Nephron progenitor cell (in vitro differentiated cells): Measurements from ENCODE around the gene CARMIL1.

ENCODE experiments used
- DNase-seq: peaks from one replicate; pipeline ENCODE4 v3.0.0; 2021
- H3K27ac Mint-ChIP-seq: 2 replicates; pipeline ENCODE4 v1.8.0; 2021; ENCODE audit warnings: mild to moderate bottlenecking, moderate library complexity, mixed read lengths
- H3K27me3 Mint-ChIP-seq: 2 replicates; pipeline ENCODE4 v1.8.0; 2021; ENCODE audit warnings: mild to moderate bottlenecking, low read depth, mixed read lengths; ENCODE audit not compliant: poor library complexity
- H3K36me3 Mint-ChIP-seq: 2 replicates; pipeline ENCODE4 v1.8.0; 2021; ENCODE audit warnings: low read depth, mixed read lengths
- H3K4me1 Mint-ChIP-seq: 2 replicates; pipeline ENCODE4 v1.8.0; 2021; ENCODE audit warnings: mixed read lengths
- H3K4me3 Mint-ChIP-seq: 2 replicates; pipeline ENCODE4 v1.8.0; 2021; ENCODE audit warnings: mild to moderate bottlenecking, moderate library complexity, mixed read lengths
- H3K9me3 Mint-ChIP-seq: 2 replicates; pipeline ENCODE4 v1.8.0; 2021; ENCODE audit warnings: mild to moderate bottlenecking, moderate library complexity, mixed read lengths
- TF ChIP-seq, protein P1 (sequence below): fragments of 200-600 bp; sonication (generic); IDR thresholded peaks from 2 replicates; pipeline ENCODE4 v1.5.0; 2021; ENCODE audit warnings: antibody characterized with exemption

Gene CARMIL1

DNA sequence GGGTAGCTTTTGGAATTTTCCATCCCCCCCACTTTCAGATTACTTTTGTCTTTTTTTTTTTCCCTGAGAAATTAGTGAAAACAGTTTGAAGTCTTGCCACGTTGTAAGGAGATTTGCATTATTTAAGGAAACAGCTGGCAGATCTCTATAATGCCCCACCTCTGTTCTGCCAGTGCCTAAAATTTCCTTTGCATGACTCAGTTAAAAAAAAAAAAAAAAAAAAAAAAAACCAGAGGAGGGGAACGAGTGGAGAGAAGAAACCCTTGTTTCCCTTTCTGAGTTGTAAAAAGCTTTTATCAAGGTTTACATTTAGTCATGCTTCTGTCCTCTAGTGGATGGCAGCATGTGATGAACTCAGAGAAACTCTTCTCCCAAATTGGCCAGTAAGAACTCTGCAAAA lies 33.5 kb downstream of the CARMIL1 start:
- peaks cover 33% of the 10 kb centered on the region for H3K4me1 Mint-ChIP-seq
- DNase-seq, result no peak
- no peaks in the 10 kb centered on the region for H3K9me3 Mint-ChIP-seq
- no peaks in the 10 kb centered on the region for H3K36me3 Mint-ChIP-seq
- TF ChIP-seq, protein P1, sequence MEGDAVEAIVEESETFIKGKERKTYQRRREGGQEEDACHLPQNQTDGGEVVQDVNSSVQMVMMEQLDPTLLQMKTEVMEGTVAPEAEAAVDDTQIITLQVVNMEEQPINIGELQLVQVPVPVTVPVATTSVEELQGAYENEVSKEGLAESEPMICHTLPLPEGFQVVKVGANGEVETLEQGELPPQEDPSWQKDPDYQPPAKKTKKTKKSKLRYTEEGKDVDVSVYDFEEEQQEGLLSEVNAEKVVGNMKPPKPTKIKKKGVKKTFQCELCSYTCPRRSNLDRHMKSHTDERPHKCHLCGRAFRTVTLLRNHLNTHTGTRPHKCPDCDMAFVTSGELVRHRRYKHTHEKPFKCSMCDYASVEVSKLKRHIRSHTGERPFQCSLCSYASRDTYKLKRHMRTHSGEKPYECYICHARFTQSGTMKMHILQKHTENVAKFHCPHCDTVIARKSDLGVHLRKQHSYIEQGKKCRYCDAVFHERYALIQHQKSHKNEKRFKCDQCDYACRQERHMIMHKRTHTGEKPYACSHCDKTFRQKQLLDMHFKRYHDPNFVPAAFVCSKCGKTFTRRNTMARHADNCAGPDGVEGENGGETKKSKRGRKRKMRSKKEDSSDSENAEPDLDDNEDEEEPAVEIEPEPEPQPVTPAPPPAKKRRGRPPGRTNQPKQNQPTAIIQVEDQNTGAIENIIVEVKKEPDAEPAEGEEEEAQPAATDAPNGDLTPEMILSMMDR, result no peak
- H3K27me3 Mint-ChIP-seq, result peaks cover 2% of the 10 kb centered on the region
- H3K4me3 Mint-ChIP-seq, result no peak overlapping the region
- H3K27ac Mint-ChIP-seq, result no peak overlapping the region

GRCh38 chr6:25314509-25315175 lies 35.5 kb downstream of the CARMIL1 start:
- no peaks in the 10 kb centered on the region for H3K9me3 Mint-ChIP-seq
- H3K36me3 Mint-ChIP-seq, result no peaks in the 10 kb centered on the region
- no peak overlapping the region for H3K4me3 Mint-ChIP-seq
- H3K27ac Mint-ChIP-seq, result no peak overlapping the region
- peaks cover 38% of the 10 kb centered on the region for H3K4me1 Mint-ChIP-seq
- TF ChIP-seq, protein P1, result no peak
- no peak for DNase-seq
- H3K27me3 Mint-ChIP-seq, result peaks cover 7% of the 10 kb centered on the region

DNA sequence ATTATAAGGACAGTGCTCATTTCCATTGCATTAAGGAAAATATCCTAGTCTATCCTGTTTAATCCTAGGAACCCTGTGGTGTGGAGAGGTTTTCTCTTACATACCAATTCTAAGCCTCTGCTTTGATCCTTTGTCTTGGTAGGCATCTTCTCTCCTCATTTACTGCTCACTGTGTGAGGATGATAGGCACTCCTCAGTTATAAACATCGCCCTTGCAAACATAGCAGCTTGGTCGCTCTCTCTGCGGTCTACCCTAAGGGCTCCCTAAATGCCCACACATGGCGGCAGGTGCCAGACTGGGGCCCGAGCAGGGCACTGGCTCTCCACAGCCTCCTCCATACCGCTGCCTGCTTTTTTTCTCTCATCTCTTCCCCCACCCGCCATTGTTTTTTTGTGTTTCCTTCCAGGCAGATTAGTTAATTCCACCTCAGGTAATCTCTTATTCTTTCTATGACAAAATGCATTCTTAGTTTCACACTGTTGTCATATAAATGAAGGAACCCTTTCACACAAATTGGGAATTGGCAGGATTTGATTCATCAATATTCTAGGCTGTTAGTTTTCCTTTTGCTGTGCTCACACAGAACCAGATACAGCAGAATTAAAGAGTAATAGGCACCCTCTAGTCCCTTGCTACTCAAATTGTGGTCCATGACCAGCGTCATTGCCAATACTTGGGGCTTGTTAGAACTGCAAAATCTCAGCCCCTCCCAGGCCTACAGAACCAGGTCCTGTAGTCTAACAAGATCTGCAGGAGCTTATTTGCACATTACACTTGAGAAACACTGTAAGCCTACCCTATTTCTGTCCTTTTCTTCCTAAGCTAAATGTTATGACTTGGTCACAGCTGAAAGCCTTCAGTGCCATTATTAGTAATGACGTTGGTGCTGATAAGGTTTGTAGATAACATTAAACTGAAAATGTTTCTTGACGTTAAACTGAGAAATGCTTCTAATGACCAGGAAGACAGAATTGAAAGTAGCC lies 36.3 kb downstream of the CARMIL1 start:
- H3K4me3 Mint-ChIP-seq, result no peak overlapping the region
- DNase-seq, result no peak
- H3K9me3 Mint-ChIP-seq, result no peaks in the 10 kb centered on the region
- H3K36me3 Mint-ChIP-seq, result no peaks in the 10 kb centered on the region
- no peak overlapping the region for H3K27ac Mint-ChIP-seq
- peaks cover 7% of the 10 kb centered on the region for H3K27me3 Mint-ChIP-seq
- H3K4me1 Mint-ChIP-seq, result peaks cover 45% of the 10 kb centered on the region
- TF ChIP-seq, protein P1, result no peak

DNA sequence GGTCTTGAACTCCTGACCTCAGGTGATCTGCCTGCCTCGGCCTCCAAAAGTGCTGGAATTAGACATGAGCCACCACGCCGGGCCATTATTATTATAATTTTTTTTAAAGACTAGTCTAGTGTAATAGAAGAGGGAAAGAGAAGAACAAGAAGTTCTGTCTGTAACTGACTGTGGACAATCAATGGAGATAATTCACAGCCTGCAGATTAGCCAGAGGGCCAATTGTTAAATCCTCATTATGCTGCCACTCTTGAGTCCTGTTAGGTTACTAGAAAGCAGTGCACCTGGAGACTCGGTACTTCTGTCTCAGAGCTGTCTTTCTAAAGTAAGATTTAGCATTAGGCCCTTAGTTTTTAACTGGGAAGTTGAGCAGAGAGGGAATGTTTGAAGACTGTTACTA lies 37.5 kb downstream of the CARMIL1 start:
- DNase-seq, result no peak
- H3K36me3 Mint-ChIP-seq, result no peaks in the 10 kb centered on the region
- no peaks in the 10 kb centered on the region for H3K9me3 Mint-ChIP-seq
- no peak overlapping the region for H3K27ac Mint-ChIP-seq
- H3K4me1 Mint-ChIP-seq, result peaks cover 38% of the 10 kb centered on the region
- TF ChIP-seq, protein P1, result no peak
- no peak overlapping the region for H3K4me3 Mint-ChIP-seq
- peaks cover 7% of the 10 kb centered on the region for H3K27me3 Mint-ChIP-seq

GRCh38 chr6:25318589-25318988 lies 39.4 kb downstream of the CARMIL1 start:
- peaks cover 34% of the 10 kb centered on the region for H3K4me1 Mint-ChIP-seq

More at GRCh38 chr6:25318589-25318988, 39.4 kb downstream of the CARMIL1 start:
- DNase-seq, result no peak
- H3K9me3 Mint-ChIP-seq, result no peaks in the 10 kb centered on the region
- TF ChIP-seq, protein P1, result no peak
- peaks cover 7% of the 10 kb centered on the region for H3K27me3 Mint-ChIP-seq
- H3K27ac Mint-ChIP-seq, result no peak overlapping the region
- no peaks in the 10 kb centered on the region for H3K36me3 Mint-ChIP-seq
- no peak overlapping the region for H3K4me3 Mint-ChIP-seq
